Measurements from ENCODE around the gene CAB39L.
"Not testable (repeated sequence)": the region's sequence is repeated elsewhere in the genome, so short reads cannot be mapped to it uniquely, and the experiment has no call there.

The CAB39L gene

GRCh38 chr13:49305792-49306425 lies 138.0 kb downstream of the CAB39L start:
- no peak for DNase-seq

GRCh38 chr13:49304763-49305700 lies 138.8 kb downstream of the CAB39L start:
- DNase-seq, result no peak

- DNase-seq, result no peak
Measured at GRCh38 chr13:49304356-49304755, 139.5 kb downstream of the CAB39L start.

DNA sequence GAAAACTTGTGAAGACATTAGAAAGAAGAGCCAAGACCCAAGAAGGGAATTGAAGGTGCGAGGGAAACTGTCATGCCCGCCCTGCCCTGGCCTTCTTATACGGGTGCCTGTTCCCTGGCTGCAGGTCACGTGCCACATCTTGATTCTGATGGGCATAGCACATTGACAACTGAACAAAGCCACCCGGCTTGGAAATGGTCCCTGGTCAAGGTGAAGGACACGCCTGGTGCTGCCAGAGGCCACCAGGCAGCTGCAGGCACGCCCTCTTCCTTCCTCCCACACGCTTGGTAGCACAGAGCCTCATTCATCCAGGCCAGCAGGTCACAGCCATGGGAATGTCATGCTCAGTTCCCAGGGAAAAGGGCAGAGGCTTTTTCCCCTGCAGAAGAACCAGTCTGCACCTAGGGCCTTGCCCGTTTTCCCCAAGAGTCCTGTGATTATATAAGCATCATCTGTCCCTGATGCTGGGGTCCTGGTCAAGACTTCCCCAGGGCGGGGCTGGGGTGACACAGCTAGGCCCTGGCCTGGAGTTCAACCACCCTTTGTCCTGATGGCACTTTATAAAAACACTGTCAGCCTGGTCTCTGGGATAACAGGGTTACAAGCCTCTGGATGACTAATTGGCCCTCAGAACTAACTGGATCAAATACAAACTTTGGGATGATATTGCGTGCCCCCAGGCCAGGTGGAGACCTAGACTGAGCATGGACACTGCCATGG lies 140.2 kb downstream of the CAB39L start:
- DNase-seq, result no peak

DNA sequence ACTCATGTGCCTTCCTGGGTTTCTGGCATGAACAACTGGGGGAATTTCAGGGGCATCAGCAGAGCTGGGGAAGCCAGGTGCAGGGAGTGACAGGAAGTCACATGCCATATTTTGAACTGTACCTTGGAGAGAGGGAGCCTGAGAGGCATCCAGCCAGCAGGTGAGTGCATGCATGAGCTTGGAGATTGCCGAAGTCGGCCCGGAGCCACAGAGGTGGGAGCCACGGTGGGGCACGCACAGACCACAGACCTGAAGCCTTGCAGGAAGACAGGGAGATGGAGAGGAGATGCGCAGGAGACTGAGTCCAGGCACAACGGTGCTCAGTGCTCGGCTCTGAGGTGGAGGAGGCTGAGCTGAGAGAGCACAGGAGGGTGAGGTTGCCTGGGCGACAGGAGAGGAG lies 141.0 kb downstream of the CAB39L start:
- DNase-seq, result peak; percentile 41

DNA sequence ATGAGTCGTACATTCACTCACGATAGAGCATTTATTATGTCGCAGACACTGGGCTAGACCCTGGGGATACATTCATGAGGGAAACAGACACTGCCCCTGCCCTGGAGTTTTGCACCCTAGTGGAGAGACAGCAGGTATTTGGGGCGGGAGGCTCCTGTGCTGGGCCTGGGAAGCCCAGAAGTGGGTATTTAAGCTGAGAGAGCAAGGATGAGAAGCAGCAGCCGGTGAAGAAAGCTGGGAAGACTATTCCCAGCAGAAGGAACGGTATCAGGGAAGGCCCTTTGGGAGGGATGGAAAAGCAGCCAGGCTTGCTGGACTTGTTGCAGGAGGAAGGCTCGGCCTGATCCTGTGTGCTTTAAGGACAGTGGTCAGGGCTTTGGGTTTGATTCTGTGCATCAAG lies 141.6 kb downstream of the CAB39L start:
- DNase-seq, result no peak

DNA sequence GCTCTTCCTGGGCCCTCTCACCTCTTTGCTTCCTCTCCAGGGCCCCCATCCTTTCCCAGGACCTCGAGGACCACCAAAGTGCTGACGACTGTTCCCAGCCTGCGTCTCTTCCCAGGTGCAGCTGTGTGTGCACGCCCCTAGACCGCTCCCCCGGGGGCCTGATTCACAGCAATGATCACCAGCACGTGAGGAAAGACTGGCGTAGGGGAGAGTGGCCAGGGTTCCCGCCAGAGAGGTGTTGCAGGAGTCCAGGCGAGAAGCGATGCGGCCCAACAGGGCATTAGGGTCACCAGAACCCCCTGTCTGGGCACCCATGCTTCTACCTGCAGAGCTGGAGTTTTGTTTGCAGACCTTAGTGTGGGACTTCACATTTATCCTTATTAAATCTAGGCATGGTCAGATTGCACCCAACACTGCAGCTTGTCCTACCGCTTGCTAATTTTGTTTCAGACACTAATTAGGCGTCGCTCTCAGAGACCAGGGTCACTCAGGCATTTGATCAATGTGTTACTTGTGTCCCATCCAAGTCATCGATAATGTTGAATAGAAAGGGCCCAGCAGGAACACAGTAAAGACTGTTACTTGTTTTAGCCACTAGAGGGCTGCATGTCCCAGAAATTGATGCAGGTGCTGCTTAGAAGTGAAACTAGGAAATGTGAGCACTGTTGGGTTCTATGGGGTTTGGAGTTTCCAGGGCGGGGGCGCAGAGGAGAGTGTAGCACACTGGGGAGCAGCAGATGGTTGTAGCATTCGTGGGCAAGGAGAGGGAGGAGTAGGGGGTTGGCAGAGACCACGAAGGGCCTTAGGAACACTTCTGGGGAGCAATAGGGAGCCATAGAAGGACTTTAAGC lies 142.9 kb downstream of the CAB39L start:
- peak; percentile 71 for DNase-seq

- DNase-seq, result no peak
Measured at GRCh38 chr13:49300276-49300675, 143.6 kb downstream of the CAB39L start.

DNA sequence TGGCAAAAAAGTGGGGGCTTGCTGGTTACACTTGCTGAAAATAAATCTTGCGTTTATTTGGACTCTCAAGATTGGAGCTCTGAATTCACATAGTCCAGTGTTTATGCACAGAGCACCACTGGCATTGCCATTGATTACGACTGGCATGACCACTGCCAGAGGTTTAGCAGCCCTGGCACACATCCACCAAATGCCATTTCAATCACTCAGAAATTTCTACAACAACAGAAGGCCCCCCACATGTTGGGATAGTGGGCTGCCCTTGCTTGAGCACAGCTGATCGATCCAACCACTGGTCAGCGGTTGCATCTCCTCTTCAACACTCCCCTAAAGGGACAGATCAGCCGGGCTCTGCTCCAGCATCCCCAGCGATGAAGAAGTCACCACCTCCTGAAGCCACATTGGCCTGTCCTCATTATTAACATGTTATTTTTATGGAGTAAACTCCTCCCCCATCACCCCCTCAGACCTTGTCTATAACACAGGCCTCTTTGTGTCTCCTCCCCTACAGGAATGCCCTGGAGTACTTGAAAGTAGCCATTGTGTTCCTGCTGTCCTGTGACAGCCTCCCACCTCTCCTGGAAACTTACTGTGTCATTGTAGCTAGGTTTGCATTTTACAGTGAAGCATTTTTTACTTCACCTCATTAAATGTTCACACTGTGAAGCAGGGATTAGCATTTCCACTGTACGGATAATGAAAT lies 144.8 kb downstream of the CAB39L start:
- DNase-seq, result no peak

- no peak for DNase-seq
Measured at GRCh38 chr13:49298416-49298815, 145.4 kb downstream of the CAB39L start.

- no peak for DNase-seq
Measured at GRCh38 chr13:49297338-49297737, 146.5 kb downstream of the CAB39L start.

- DNase-seq, result no peak
Measured at GRCh38 chr13:49296659-49297058, 147.2 kb downstream of the CAB39L start.

GRCh38 chr13:49295244-49295643 lies 148.6 kb downstream of the CAB39L start:
- DNase-seq, result no peak

DNA sequence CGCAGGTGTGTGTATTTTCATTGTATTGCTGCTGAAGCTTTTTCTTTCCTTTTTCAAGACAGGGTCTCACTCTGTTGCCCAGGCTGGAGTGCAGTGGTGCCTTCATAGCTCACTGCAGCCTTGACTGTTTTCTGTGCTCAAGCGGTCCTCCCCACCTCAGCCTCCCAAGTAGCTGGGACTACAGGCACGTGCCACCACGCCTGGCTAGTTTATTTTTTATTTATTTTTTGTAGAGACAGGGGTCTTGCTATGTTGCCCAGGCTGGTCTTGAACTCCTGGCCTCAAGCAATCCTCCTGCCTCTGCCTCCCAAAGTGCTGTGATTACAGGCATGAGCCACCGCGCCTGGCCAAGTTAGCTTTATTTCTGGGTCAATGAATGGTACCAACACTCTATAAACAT lies 149.1 kb downstream of the CAB39L start:
- not testable (repeated sequence) for DNase-seq

GRCh38 chr13:49292742-49293486 lies 150.9 kb downstream of the CAB39L start:
- peak; percentile 52 for DNase-seq

DNA sequence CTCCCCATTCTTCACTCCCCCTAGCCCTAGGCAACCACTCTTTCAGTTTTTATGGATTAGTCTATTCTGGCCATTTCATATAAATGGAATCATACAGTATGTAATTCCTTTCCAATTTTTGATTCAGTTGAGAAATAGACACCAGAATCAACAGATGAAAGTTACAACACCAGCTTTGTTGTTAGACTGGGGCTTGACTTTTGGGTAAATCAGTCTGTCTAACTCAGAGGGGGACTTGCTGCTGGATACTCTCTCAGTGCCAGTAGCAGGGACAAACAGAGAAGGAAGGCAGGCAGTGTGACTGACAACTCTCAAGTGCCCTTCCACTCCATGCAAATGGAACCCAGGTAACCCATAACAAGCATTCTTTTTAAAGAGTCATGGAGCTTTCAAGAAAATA lies 155.4 kb downstream of the CAB39L start:
- no peak for DNase-seq

DNA sequence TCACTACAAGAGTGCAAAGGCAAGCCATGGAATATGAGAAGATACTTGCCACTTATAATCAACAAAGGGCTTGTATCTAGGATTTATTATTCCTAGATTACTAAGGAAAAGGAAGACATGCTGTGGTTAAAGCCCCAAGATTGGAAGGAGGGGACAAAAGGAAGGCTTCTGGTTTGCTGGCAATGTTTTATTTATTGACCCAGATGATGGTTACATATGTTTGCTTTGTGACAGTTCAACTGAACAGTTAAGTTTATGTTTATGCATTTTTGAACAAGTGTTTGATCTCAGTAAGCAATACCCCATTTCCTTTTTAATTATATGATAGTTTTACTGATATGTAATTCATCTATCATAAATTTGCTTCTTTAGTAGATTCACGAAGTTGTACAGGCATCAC lies 155.9 kb downstream of the CAB39L start:
- no peak for DNase-seq

DNA sequence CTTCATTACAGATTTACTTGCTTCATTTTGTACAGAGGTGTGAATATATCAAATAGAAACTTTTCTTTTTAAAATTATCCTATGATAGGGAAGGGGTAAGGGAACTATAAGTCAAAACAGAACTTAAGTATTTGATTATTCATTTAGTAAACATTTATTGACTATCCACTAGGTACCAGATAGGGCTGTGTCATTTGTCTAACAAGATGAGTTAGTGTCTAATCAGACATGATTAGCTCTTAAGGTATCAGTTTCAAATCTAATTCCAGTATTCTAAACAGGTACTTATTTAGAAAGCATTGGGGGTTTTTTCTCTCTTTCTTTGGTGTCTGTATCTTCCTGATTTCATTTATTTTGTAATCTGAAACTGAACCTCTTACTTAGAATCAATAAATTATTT lies 164.0 kb downstream of the CAB39L start:
- DNase-seq, result no peak

GRCh38 chr13:49279112-49279511 lies 164.8 kb downstream of the CAB39L start:
- no peak for DNase-seq

DNA sequence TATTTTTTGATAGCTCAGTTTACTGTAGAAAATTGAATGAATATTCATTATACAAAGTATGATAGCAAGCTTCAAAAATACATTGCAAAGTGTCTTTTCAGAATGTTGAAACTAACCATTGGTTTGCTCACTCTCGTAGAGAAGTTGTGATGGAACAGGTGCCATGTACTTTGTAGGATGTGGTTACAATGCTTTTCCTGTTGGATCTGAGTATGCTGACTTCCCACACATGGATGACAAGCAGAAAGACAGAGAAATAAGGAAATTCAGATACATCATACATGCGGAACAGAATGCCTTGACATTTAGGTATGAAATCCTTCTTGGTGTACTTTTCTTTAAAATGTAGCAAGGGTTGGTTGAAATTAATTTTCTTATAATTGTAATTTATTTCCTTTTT lies 165.7 kb downstream of the CAB39L start:
- no peak for DNase-seq

DNA sequence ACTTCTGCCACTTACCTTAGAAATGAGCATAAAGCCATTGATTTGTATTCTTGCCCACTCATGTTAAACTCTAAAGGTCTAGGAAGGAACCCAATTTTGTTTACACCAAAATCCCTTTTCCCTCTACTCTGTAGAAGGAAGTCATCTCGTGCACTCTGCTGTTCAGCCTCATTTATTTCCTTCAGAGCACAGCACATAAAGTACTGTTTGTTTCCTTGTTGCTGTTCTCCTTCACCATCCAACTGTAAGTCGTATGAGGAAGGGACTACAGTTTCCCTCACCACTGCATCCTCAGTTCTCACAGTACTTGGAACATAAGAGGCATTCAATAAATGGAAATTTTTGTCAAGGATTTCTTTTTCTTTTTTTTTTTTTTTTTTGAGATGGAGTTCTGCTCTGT lies 171.6 kb downstream of the CAB39L start:
- DNase-seq, result peak; percentile 0

Data from DMS153 (cell line).